ENCODE data around the gene CBLN3.

Gene CBLN3

GRCh38 chr14:24414732-24415420, 14.6 kb downstream of the CBLN3 start:
- 94 to 97% methylated on average over 15 of the region's 15 CpGs for WGBS, 2 experiments
- Histone ChIP-seq H3K27ac (ENCODE audit: insufficient read depth, low read depth, low read length, poor library complexity, severe bottlenecking) (no peak overlapping the region), H3K9me3 (ENCODE audit: control insufficient read depth, low read length) (no peaks in the 10 kb centered on the region), H3K4me1 (ENCODE audit: control insufficient read depth, insufficient read depth, low read length) (no peaks in the 10 kb centered on the region), H3K4me3 (ENCODE audit: insufficient read depth, low read depth, low read length) (no peak overlapping the region), H3K36me3 (ENCODE audit: control insufficient read depth, insufficient read depth, low read length) (peaks cover 13% of the 10 kb centered on the region), H3K27me3 (ENCODE audit: control insufficient read depth, insufficient read depth, low read length, poor library complexity, severe bottlenecking) (no peaks in the 10 kb centered on the region)

- Histone ChIP-seq H3K4me1 (ENCODE audit: control insufficient read depth, insufficient read depth, low read length) (no peaks in the 10 kb centered on the region), H3K27ac (ENCODE audit: insufficient read depth, low read depth, low read length, poor library complexity, severe bottlenecking) (no peak overlapping the region), H3K36me3 (ENCODE audit: control insufficient read depth, insufficient read depth, low read length) (peaks cover 13% of the 10 kb centered on the region), H3K4me3 (ENCODE audit: insufficient read depth, low read depth, low read length) (no peak overlapping the region), H3K27me3 (ENCODE audit: control insufficient read depth, insufficient read depth, low read length, poor library complexity, severe bottlenecking) (no peaks in the 10 kb centered on the region), H3K9me3 (ENCODE audit: control insufficient read depth, low read length) (no peaks in the 10 kb centered on the region)
- WGBS, 2 experiments: 100% methylated on average over 1 of the region's 1 CpG
These were observed 15.4 kb downstream of the CBLN3 start for GRCh38 chr14:24414077-24414476.

DNA sequence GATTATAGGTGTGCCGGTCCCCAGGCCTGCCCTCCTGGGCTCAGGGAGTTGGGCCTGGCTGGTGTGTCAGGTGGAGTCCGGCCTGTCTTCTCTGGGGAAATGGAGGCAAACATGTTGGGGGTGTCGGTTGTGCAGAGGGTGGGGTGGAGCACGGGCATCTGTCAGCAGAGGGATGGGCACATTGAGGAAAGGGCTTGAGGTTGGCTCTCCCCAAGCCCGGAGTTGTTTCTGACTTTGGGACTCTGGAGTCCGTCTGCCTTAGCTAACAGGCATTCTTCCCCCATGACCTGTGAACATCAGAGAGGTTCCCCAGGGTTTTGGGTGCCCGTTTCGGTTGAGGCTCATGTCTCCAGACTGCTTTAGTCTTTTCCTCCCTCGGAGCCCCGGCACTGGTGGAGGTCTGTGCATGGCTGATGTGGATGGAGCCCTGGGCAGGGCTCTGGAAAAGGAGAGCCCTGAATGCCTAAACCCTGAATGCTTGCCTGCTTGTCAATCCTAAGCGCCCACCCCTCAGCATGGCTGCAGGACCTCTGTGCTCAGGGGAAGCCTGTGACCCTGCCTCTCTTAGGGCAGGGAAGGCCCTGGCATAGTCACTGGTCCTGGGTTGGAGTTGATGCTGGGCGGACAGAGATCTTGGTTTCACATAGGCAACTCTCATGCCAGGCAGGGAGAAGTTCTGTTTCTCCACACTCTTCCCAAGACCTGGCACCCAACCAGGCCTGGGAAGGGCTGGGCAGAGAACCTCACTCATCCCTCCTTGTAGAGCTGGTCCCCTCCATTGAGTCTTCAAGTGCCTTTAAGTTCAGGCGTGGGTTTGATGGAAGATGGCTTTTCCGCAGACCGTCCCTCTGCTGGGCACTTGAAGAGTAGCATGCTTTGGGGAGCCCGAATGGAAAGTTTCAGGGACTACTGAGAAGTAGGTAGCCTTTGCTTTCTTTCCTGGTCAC, 17.8 kb downstream of the CBLN3 start:
- Histone ChIP-seq H3K4me1 (ENCODE audit: control insufficient read depth, insufficient read depth, low read length) (no peaks in the 10 kb centered on the region), H3K9me3 (ENCODE audit: control insufficient read depth, low read length) (no peaks in the 10 kb centered on the region), H3K4me3 (ENCODE audit: insufficient read depth, low read depth, low read length) (no peak overlapping the region), H3K27me3 (ENCODE audit: control insufficient read depth, insufficient read depth, low read length, poor library complexity, severe bottlenecking) (no peaks in the 10 kb centered on the region), H3K36me3 (ENCODE audit: control insufficient read depth, insufficient read depth, low read length) (peaks cover 16% of the 10 kb centered on the region), H3K27ac (ENCODE audit: insufficient read depth, low read depth, low read length, poor library complexity, severe bottlenecking) (no peak overlapping the region)
- 80 to 81% methylated on average over 16 of the region's 16 CpGs for WGBS, 2 experiments

DNA sequence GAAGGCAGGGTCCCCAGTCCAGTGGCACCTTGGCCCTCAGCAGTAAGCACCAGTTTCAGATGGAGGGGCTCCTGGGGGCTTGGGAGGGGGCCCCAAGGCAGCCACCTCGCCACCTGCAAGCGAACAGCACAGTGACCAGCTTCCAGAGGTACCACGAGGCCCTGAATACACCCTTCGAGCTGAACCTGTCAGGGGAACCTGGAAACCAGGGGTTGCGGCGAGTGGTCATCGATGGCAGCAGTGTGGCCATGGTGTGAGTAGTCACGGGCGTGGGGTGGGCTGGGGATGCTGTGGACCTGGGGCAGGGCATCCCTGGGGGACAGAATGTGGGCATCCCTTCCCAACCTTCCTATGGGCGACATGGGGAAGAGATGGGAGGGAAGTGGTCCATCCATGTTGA, 19.5 kb downstream of the CBLN3 start:
- H3K4me3 ChIP-seq (ENCODE audit: insufficient read depth, low read depth, low read length): no peak overlapping the region
- no peaks in the 10 kb centered on the region for H3K9me3 ChIP-seq (ENCODE audit: control insufficient read depth, low read length)
- no peak overlapping the region for H3K27ac ChIP-seq (ENCODE audit: insufficient read depth, low read depth, low read length, poor library complexity, severe bottlenecking)
- 94 to 96% methylated on average over 10 of the region's 10 CpGs for WGBS, 2 experiments
- no peaks in the 10 kb centered on the region for H3K27me3 ChIP-seq (ENCODE audit: control insufficient read depth, insufficient read depth, low read length, poor library complexity, severe bottlenecking)
- H3K36me3 ChIP-seq (ENCODE audit: control insufficient read depth, insufficient read depth, low read length): peaks cover 16% of the 10 kb centered on the region
- H3K4me1 ChIP-seq (ENCODE audit: control insufficient read depth, insufficient read depth, low read length): no peaks in the 10 kb centered on the region

DNA sequence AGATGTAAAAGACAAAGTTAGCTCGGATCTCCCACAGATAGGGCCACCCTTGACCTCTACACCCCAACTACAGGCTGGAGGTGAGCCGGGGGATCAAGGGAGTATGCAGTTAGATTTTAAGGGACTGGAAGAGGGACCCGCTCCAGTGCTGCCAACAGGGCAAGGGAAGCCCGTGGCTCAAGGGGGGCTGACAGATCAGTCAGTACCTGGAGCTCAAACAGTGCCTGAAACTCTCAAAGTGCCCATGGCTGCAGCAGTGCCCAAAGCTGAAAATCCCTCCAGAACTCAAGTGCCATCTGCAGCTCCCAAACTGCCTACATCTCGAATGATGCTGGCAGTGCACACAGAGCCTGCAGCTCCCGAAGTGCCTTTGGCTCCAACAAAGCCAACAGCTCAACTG, 20.3 kb downstream of the CBLN3 start:
- H3K27me3 ChIP-seq (ENCODE audit: control insufficient read depth, insufficient read depth, low read length, poor library complexity, severe bottlenecking): no peaks in the 10 kb centered on the region
- H3K4me3 ChIP-seq (ENCODE audit: insufficient read depth, low read depth, low read length): no peak overlapping the region
- H3K36me3 ChIP-seq (ENCODE audit: control insufficient read depth, insufficient read depth, low read length): peaks cover 14% of the 10 kb centered on the region
- peaks cover 3% of the 10 kb centered on the region for H3K4me1 ChIP-seq (ENCODE audit: control insufficient read depth, insufficient read depth, low read length)
- WGBS, 2 experiments: 86% methylated on average over 6 of the region's 6 CpGs
- no peaks in the 10 kb centered on the region for H3K9me3 ChIP-seq (ENCODE audit: control insufficient read depth, low read length)
- H3K27ac ChIP-seq (ENCODE audit: insufficient read depth, low read depth, low read length, poor library complexity, severe bottlenecking): no peak overlapping the region

DNA sequence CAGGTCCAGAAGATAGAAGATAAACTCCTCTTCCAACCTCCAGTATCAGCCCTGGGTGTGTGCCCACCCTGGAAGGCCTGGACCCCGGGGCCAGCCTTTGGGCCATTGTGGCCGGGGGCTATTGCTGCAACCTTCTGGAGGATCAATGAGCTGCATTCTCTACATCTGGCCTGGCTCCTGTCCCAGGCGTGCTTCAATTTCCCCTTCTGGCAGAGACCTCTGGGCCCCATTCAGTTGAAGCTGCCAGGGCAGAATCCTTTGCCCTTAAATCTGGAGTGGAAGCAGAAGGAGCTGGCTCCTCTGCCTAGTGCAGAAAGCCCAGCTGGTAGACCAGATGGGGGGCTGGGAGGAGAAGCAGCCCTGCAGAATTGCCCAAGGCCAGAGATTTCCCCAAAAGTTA, 20.7 kb downstream of the CBLN3 start:
- Histone ChIP-seq H3K4me3 (ENCODE audit: insufficient read depth, low read depth, low read length) (no peak overlapping the region), H3K36me3 (ENCODE audit: control insufficient read depth, insufficient read depth, low read length) (peaks cover 10% of the 10 kb centered on the region), H3K27ac (ENCODE audit: insufficient read depth, low read depth, low read length, poor library complexity, severe bottlenecking) (no peak overlapping the region), H3K4me1 (ENCODE audit: control insufficient read depth, insufficient read depth, low read length) (peaks cover 5% of the 10 kb centered on the region), H3K9me3 (ENCODE audit: control insufficient read depth, low read length) (no peaks in the 10 kb centered on the region), H3K27me3 (ENCODE audit: control insufficient read depth, insufficient read depth, low read length, poor library complexity, severe bottlenecking) (no peaks in the 10 kb centered on the region)
- 89 to 94% methylated on average over 3 of the region's 3 CpGs for WGBS, 2 experiments

- H3K4me3 ChIP-seq (ENCODE audit: insufficient read depth, low read depth, low read length): no peak overlapping the region
- WGBS, 2 experiments: 95 to 96% methylated on average over 18 of the region's 18 CpGs
- H3K36me3 ChIP-seq (ENCODE audit: control insufficient read depth, insufficient read depth, low read length): peaks cover 3% of the 10 kb centered on the region
- H3K27ac ChIP-seq (ENCODE audit: insufficient read depth, low read depth, low read length, poor library complexity, severe bottlenecking): no peak overlapping the region
- H3K9me3 ChIP-seq (ENCODE audit: control insufficient read depth, low read length): no peaks in the 10 kb centered on the region
- H3K4me1 ChIP-seq (ENCODE audit: control insufficient read depth, insufficient read depth, low read length): peaks cover 11% of the 10 kb centered on the region
- no peaks in the 10 kb centered on the region for H3K27me3 ChIP-seq (ENCODE audit: control insufficient read depth, insufficient read depth, low read length, poor library complexity, severe bottlenecking)
These were observed 21.7 kb downstream of the CBLN3 start for GRCh38 chr14:24407608-24408325.

DNA sequence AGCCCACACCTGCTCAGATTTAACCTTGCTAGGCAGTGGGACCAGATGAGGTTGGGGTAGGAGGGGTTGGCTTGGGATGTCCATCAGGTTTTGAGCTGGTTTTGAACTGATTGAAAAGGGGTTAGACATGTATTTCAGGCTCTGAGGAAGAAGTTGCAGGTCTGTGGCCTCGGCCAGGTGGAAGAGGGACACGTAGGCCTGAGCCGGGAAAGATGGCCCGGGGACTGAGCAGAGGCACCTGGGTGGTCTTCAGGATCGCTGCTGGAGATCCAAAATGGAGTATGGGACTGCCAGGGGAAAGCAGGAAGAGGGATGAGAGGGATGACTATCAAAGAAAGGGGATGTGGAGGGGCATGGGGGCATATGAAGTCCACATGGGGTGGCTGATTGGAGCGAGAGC, 23.1 kb downstream of the CBLN3 start:
- 93 to 94% methylated on average over 6 of the region's 6 CpGs for WGBS, 2 experiments
- H3K4me3 ChIP-seq (ENCODE audit: insufficient read depth, low read depth, low read length): no peak overlapping the region
- H3K9me3 ChIP-seq (ENCODE audit: control insufficient read depth, low read length): no peaks in the 10 kb centered on the region
- H3K27ac ChIP-seq (ENCODE audit: insufficient read depth, low read depth, low read length, poor library complexity, severe bottlenecking): no peak overlapping the region
- H3K4me1 ChIP-seq (ENCODE audit: control insufficient read depth, insufficient read depth, low read length): peaks cover 11% of the 10 kb centered on the region
- no peaks in the 10 kb centered on the region for H3K27me3 ChIP-seq (ENCODE audit: control insufficient read depth, insufficient read depth, low read length, poor library complexity, severe bottlenecking)
- peaks cover 3% of the 10 kb centered on the region for H3K36me3 ChIP-seq (ENCODE audit: control insufficient read depth, insufficient read depth, low read length)

- H3K27ac ChIP-seq (ENCODE audit: insufficient read depth, low read depth, low read length, poor library complexity, severe bottlenecking): no peak overlapping the region
- H3K36me3 ChIP-seq (ENCODE audit: control insufficient read depth, insufficient read depth, low read length): peaks cover 3% of the 10 kb centered on the region
- H3K27me3 ChIP-seq (ENCODE audit: control insufficient read depth, insufficient read depth, low read length, poor library complexity, severe bottlenecking): no peaks in the 10 kb centered on the region
- no peak overlapping the region for H3K4me3 ChIP-seq (ENCODE audit: insufficient read depth, low read depth, low read length)
- WGBS, 2 experiments: 76 to 82% methylated on average over 4 of the region's 4 CpGs
- H3K4me1 ChIP-seq (ENCODE audit: control insufficient read depth, insufficient read depth, low read length): peaks cover 19% of the 10 kb centered on the region
- no peaks in the 10 kb centered on the region for H3K9me3 ChIP-seq (ENCODE audit: control insufficient read depth, low read length)
These were observed 24.7 kb downstream of the CBLN3 start for GRCh38 chr14:24404814-24405213.
